ENCODE results near the gene DTX1. TPM values are rescaled to one million over a fixed set of nuclear protein-coding genes. Genes with fewer than 3 reads are reported as not detected.

DTX1 gene
- total RNA-seq, 1 experiment from 2014 or later, result not detected

- Histone ChIP-seq H3K27ac (ENCODE audit: low read length) (no peak overlapping the region), H3K36me3 (ENCODE audit: low read depth, low read length) (no peaks in the 10 kb centered on the region), H3K4me2 (ENCODE audit: low read length) (no peak overlapping the region), H2AFZ (ENCODE audit: low read length) (no peak overlapping the region), H3F3A (ENCODE audit: low read length, unreplicated experiment) (no peaks in the 10 kb centered on the region), H3K79me2 (ENCODE audit: low read length) (no peaks in the 10 kb centered on the region), H3K9ac (ENCODE audit: low read length) (no peak overlapping the region), H3K9me3 (ENCODE audit: low read length) (no peaks in the 10 kb centered on the region), H3K4me1 (ENCODE audit: insufficient read depth, low read length) (no peaks in the 10 kb centered on the region), H3K9me2 (replicated peaks; ENCODE audit: low read length) (no peaks in the 10 kb centered on the region), H4K20me1 (ENCODE audit: low read length) (no peaks in the 10 kb centered on the region), H3K27me3 (ENCODE audit: low read length) (0 out of 2 replicates have a peak, but pooled peaks cover 4% of the 10 kb centered on the region), H3K4me3 (ENCODE audit: low read length) (no peak overlapping the region)
- CTCF ChIA-PET, result no interaction called here
- TF ChIP-seq EZH2 (IDR thresholded peaks at IDR 0.05; ENCODE audit: low read length, unreplicated experiment), result no peak
- no peak for TF ChIP-seq CTCF (conservative IDR thresholded peaks at IDR 0.05; ENCODE audit: low read depth, low read length)
- TF ChIP-seq EZH2phosphoT487 (IDR thresholded peaks at IDR 0.05; ENCODE audit: borderline replicate concordance, low read length), result no peak
- POLR2A ChIA-PET (ENCODE audit: unreplicated experiment), result no interaction called here
- no TSS peak for BruUV-seq (replicated peaks)
- intact Hi-C loops (cut with micrococcal nuclease), result no loop called here
- no peak for ATAC-seq
- DNase-seq, result no peak
These were observed 6.2 kb downstream of the DTX1 start for GRCh38 chr12:113062502-113063395.

GRCh38 chr12:113063396-113064350, 7.1 kb downstream of the DTX1 start:
- Histone ChIP-seq H3K4me3 (ENCODE audit: low read length) (no peak overlapping the region), H3K36me3 (ENCODE audit: low read depth, low read length) (no peaks in the 10 kb centered on the region), H3K9me3 (ENCODE audit: low read length) (no peaks in the 10 kb centered on the region), H3K79me2 (ENCODE audit: low read length) (no peaks in the 10 kb centered on the region), H3K4me2 (ENCODE audit: low read length) (no peak overlapping the region), H3F3A (ENCODE audit: low read length, unreplicated experiment) (no peaks in the 10 kb centered on the region), H2AFZ (ENCODE audit: low read length) (no peak overlapping the region), H3K27me3 (ENCODE audit: low read length) (0 out of 2 replicates have a peak, but pooled peaks cover 4% of the 10 kb centered on the region), H3K4me1 (ENCODE audit: insufficient read depth, low read length) (no peaks in the 10 kb centered on the region), H4K20me1 (ENCODE audit: low read length) (no peaks in the 10 kb centered on the region), H3K9me2 (replicated peaks; ENCODE audit: low read length) (no peaks in the 10 kb centered on the region), H3K9ac (ENCODE audit: low read length) (no peak overlapping the region), H3K27ac (ENCODE audit: low read length) (no peak overlapping the region)
- POLR2A ChIA-PET (ENCODE audit: unreplicated experiment), result no interaction called here
- no TSS peak for BruUV-seq (replicated peaks)
- ATAC-seq (no peak), DNase-seq (no peak)
- CTCF ChIA-PET, result interaction anchor here (0.6 kb wide), 1 partner anchor 28 kb away, joined by 4 read pairs; no protein-coding TSS in a partner anchor
- intact Hi-C loops (cut with micrococcal nuclease), result no loop called here
- TF ChIP-seq EZH2phosphoT487 (IDR thresholded peaks at IDR 0.05; ENCODE audit: borderline replicate concordance, low read length) (no peak), EZH2 (IDR thresholded peaks at IDR 0.05; ENCODE audit: low read length, unreplicated experiment) (no peak), CTCF (conservative IDR thresholded peaks at IDR 0.05; ENCODE audit: low read depth, low read length) (no peak)

All from PC-3 (cell line).